Upper lobe of right lung (tissue), 1 donor: ENCODE results near the gene HTR1D. TPM values are rescaled to one million over a fixed set of nuclear protein-coding genes. Genes with fewer than 3 reads are reported as not detected.

Source experiments
- ATAC-seq: fragments of 200-7000 bp; cut with Tn5 transposase; one replicate; pipeline ENCODE4 v1.9.1; 2020; ENCODE audit warnings: mild to moderate bottlenecking, moderate library complexity
- DNase-seq: peaks from one replicate; pipeline ENCODE4 v3.0.0-alpha.2; 2020
- H3K27ac ChIP-seq: fragments of 200-600 bp; one replicate; pipeline ENCODE4 v1.8.0; 2022
- H3K27me3 ChIP-seq: fragments of 200-600 bp; one replicate; pipeline ENCODE4 v1.8.0; 2022; ENCODE audit warnings: mild to moderate bottlenecking
- H3K36me3 ChIP-seq: fragments of 200-600 bp; one replicate; pipeline ENCODE4 v1.8.0; 2022
- H3K4me1 ChIP-seq: fragments of 200-600 bp; one replicate; pipeline ENCODE4 v1.8.0; 2022
- H3K4me3 ChIP-seq: fragments of 200-600 bp; one replicate; pipeline ENCODE4 v1.8.0; 2022; ENCODE audit warnings: mild to moderate bottlenecking
- H3K9me3 ChIP-seq: fragments of 200-600 bp; one replicate; pipeline ENCODE4 v1.8.0; 2022
- intact Hi-C: fragments of 100-400 bp; cut with DNase I; formaldehyde crosslinking; loops from one replicate; pipeline ENCODE4 v1.11.0; 2022
- total RNA-seq: library from RNA; stranded (reverse); fragmentation: NEBNext Ultra II Directional; extraction: Animal tissue kit (Norgen Biotek cat#: 25700); gene quantifications from one replicate; pipeline ENCODE4 v1.2.1, GENCODE V29; 2021
- TF ChIP-seq, protein P1 (sequence below): fragments of 200-600 bp; IDR thresholded peaks from one replicate; pipeline ENCODE4 v1.8.0; 2022; ENCODE audit warnings: antibody characterized with exemption
- donor health status: DM: no; HTN: yes; CAD: no; lungs with severe emphysema.

HTR1D gene
- total RNA-seq, 1 donor from 2014 or later = 0.93 TPM

DNA sequence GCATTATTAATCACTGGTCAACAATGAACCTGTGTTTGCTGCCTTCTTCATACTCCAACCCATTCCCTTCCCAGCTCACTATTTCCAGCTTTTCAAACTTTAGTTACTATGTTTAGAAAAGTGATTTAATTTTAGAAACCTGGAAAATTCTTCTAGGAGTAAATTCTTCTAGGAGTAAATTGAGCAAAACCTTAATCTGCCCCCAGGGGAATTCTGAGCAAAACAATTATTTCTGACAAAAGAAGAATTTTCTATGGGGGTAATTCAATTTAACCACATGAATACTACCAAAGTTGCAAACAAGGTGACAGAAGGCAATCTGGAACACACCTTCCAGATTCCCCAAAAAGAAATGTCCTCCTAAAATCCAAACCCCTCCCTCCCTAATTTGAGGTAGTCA, 50.4 kb downstream of the HTR1D start:
- Histone ChIP-seq H3K27ac (peak overlapping the region; percentile 86), H3K36me3 (no peaks in the 10 kb centered on the region), H3K4me3 (peak overlapping the region; percentile 88), H3K9me3 (no peaks in the 10 kb centered on the region), H3K4me1 (peaks cover 37% of the 10 kb centered on the region), H3K27me3 (no peaks in the 10 kb centered on the region)
- ATAC-seq = no peak
- intact Hi-C loops = no loop called here
- TF ChIP-seq, protein P1, sequence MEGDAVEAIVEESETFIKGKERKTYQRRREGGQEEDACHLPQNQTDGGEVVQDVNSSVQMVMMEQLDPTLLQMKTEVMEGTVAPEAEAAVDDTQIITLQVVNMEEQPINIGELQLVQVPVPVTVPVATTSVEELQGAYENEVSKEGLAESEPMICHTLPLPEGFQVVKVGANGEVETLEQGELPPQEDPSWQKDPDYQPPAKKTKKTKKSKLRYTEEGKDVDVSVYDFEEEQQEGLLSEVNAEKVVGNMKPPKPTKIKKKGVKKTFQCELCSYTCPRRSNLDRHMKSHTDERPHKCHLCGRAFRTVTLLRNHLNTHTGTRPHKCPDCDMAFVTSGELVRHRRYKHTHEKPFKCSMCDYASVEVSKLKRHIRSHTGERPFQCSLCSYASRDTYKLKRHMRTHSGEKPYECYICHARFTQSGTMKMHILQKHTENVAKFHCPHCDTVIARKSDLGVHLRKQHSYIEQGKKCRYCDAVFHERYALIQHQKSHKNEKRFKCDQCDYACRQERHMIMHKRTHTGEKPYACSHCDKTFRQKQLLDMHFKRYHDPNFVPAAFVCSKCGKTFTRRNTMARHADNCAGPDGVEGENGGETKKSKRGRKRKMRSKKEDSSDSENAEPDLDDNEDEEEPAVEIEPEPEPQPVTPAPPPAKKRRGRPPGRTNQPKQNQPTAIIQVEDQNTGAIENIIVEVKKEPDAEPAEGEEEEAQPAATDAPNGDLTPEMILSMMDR = no peak
- no peak for DNase-seq

DNA sequence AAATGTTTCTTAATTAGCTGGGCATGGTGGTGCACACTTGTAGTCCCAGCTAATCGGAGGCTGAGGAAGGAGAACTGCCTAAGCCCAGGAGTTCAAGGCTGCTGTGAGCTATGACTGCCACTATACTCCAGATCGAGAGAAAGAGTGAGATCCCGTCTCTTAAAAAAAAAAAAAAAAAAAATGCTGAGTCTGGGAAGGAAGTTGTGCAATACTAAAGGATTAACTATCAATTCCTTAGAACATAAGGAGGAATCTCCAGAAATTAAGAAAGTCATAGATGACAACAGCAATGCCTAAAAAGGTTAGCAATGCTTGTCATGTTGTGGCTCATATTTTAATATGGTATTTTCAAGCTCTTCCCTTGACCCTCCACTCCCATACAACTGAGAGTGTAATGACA, 53.9 kb downstream of the HTR1D start:
- peaks cover 19% of the 10 kb centered on the region for H3K4me1 ChIP-seq
- intact Hi-C loops = no loop called here

DNA sequence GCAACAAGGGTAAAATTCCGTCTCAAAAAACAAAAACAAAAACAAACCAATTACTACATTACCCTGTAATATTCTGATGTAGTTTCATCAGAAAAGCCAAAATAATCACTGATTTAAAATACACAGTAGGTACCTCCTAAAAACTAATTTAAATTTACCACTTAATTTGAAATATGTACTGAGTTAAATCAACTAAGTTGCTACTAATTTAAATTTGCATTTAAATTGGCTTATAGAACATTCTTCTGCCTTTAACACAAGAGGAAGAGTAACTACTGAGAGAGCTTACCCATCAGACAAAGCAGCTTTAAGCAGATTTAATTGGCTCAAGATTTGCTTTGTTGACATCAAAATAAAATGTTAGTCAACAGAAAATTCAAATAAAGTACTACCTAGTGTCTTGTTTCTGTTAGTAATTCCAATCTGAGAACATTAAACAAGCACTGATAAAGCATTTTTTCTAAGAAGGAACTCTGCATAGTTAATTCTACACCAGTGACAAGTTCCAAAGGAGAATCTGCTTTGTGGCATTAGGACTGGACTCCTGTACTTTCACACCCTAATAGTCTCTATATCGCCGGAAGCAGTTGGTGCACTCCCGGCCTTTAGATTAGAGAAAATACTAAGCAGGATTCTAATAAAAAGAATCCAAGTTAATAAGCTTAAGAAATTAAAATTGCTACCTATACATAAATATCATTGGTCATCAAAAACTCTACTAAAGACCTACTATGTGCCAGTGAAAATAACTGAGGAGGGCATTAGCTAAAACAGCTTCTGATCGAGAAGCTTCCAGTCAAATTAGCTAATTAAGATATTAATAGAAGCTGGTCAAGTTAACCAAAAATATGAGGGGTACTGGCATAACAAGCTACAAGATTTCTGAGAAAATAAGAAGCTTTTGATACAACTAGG, 57.1 kb downstream of the HTR1D start:
- Histone ChIP-seq H3K27ac (no peak overlapping the region), H3K36me3 (no peaks in the 10 kb centered on the region), H3K9me3 (no peaks in the 10 kb centered on the region), H3K4me1 (peaks cover 10% of the 10 kb centered on the region), H3K4me3 (no peak overlapping the region), H3K27me3 (no peaks in the 10 kb centered on the region)
- no peak for ATAC-seq
- DNase-seq = no peak
- TF ChIP-seq, protein P1 = no peak
- intact Hi-C loops = no loop called here

More for the DNA sequence above, 53.9 kb downstream of the HTR1D start:
- Histone ChIP-seq H3K36me3 (no peaks in the 10 kb centered on the region), H3K4me3 (no peak overlapping the region), H3K27ac (no peak overlapping the region), H3K9me3 (no peaks in the 10 kb centered on the region), H3K27me3 (no peaks in the 10 kb centered on the region)
- DNase-seq (no peak), ATAC-seq (no peak)
- TF ChIP-seq, protein P1 = no peak

DNA sequence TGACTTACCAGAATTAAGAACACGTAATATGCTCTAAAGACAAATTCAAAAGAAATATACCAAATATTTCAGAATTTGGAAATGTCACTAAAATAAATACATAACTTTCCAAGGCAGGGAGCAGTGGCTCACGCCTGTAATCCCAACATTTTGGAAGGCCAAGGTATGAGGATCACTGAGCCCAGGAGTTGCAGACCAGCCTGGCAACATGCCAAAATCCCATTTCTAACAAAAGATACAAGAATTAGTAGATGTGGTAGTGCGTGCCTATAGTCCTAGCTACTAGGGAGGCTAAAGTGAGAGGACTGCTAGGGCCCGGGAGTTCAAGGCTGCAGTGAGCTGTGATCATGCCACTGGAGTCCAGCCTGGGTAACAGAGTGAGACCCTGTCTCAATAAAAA, 60.4 kb downstream of the HTR1D start:
- H3K9me3 ChIP-seq = no peaks in the 10 kb centered on the region
- H3K27ac ChIP-seq = no peak overlapping the region
- no peaks in the 10 kb centered on the region for H3K4me1 ChIP-seq
- no peak for ATAC-seq
- no peaks in the 10 kb centered on the region for H3K27me3 ChIP-seq
- no peak overlapping the region for H3K4me3 ChIP-seq
- H3K36me3 ChIP-seq = no peaks in the 10 kb centered on the region
- TF ChIP-seq, protein P1 = no peak
- intact Hi-C loops = no loop called here
- no peak for DNase-seq

DNA sequence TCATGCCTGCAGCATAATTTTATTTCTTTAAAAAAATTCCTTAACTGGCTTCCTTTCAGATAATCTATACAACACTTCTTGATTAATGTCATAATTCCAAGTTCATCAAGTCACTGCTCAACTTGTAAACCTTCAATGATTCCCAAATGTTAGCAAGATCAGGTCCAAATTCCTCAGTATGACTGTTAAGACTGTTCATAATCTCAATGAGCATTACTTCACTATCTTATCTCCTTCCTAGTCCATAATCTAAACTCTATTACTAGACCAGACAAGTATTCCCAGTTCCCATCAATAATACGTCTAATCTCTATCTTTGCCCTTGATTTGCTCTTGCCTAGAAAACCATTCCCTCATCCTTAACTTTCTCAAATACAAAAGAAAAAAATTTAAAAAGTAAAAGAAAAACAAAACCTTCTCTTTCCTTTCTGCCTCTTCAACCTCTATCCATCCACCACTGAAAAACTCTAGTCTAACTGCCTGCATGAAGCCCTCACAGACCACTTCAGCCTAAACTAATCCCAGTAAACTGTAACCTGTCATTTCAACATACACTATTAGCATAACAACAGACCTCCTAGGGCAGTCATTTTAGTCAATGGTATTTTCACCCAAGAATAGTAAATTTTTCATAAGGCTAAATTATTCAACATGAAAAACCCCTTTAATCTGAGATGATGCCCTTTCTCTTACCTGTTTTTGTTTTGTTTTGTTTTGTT, 64.2 kb downstream of the HTR1D start:
- Histone ChIP-seq H3K27me3 (no peaks in the 10 kb centered on the region), H3K4me3 (no peak overlapping the region), H3K36me3 (no peaks in the 10 kb centered on the region), H3K4me1 (peaks cover 13% of the 10 kb centered on the region), H3K9me3 (no peaks in the 10 kb centered on the region), H3K27ac (no peak overlapping the region)
- DNase-seq = no peak
- ATAC-seq = no peak
- TF ChIP-seq, protein P1 = no peak
- intact Hi-C loops = no loop called here
